Mammary epithelial cell (primary cell): Measurements from ENCODE around the gene SEC11A.

Source experiments
- CTCF ChIP-seq, 2 donors: IDR thresholded peaks in 1 of 2; conservative IDR thresholded peaks in 1 of 2; 2 replicates each; pipeline ENCODE4 v1.5.1; 2011 to 2012; ENCODE audit warnings: inconsistent platforms in 2 of 2, low read length in 2 of 2, mild to moderate bottlenecking in 2 of 2, control low read depth in 1 of 2, low read depth in 1 of 2; ENCODE audit not compliant: insufficient read depth in 1 of 2; ENCODE audit errors: extremely low read depth in 1 of 2
- EZH2 ChIP-seq: IDR thresholded peaks from 2 replicates; pipeline ENCODE4 v1.6.1; 2012; ENCODE audit warnings: low read length, inconsistent platforms, borderline replicate concordance

- TF ChIP-seq CTCF (conservative IDR thresholded peaks at IDR 0.05 in 1 of 2, IDR thresholded peaks at IDR 0.05 in 1 of 2; ENCODE audit: extremely low read depth in 1 of 2, insufficient read depth in 1 of 2, low read depth in 1 of 2, low read length in 2 of 2), result no peak
- TF ChIP-seq EZH2, result no peak
Observed at GRCh38 chr15:84697236-84697990, 18.5 kb downstream of the SEC11A start.
